Effector memory CD4-positive, alpha-beta T cell (primary cell): Measurements from ENCODE around the gene ERCC1.
"Not testable (repeated sequence)": the region's sequence is repeated elsewhere in the genome, so short reads cannot be mapped to it uniquely, and the experiment has no call there.

Experiments used
- DNase-seq, 3 donors: peaks; one replicate each; pipeline ENCODE4 v3.0.0-alpha.2; 2020
- H3K27ac ChIP-seq: 2 replicates; pipeline ENCODE4 v1.7.0; 2013; ENCODE audit warnings: mild to moderate bottlenecking, low read length, moderate library complexity; ENCODE audit not compliant: insufficient read depth, poor library complexity, severe bottlenecking
- H3K27me3 ChIP-seq: replicated peaks from 2 replicates; pipeline ENCODE4 v1.7.0; 2013; ENCODE audit warnings: mild to moderate bottlenecking, low read length; ENCODE audit not compliant: insufficient read depth, control insufficient read depth, poor library complexity, severe bottlenecking
- H3K36me3 ChIP-seq: 2 replicates; pipeline ENCODE4 v1.7.0; 2013; ENCODE audit warnings: mild to moderate bottlenecking, low read length, moderate library complexity; ENCODE audit not compliant: control insufficient read depth, insufficient read depth
- H3K4me1 ChIP-seq: 2 replicates; pipeline ENCODE4 v1.7.0; 2013; ENCODE audit warnings: low read length, mild to moderate bottlenecking; ENCODE audit not compliant: control insufficient read depth, insufficient read depth, poor library complexity, severe bottlenecking
- H3K4me3 ChIP-seq: 2 replicates; pipeline ENCODE4 v1.7.0; 2013; ENCODE audit warnings: low read length, low read depth, mild to moderate bottlenecking; ENCODE audit not compliant: insufficient read depth, poor library complexity, severe bottlenecking
- H3K9me3 ChIP-seq: 2 replicates; pipeline ENCODE4 v1.7.0; 2013; ENCODE audit warnings: mild to moderate bottlenecking, low read length, moderate library complexity; ENCODE audit not compliant: control insufficient read depth

The ERCC1 gene

GRCh38 chr19:45407585-45407984, 16.1 kb downstream of the ERCC1 start:
- Histone ChIP-seq H3K4me1 (peaks cover 32% of the 10 kb centered on the region), H3K27me3 (peaks cover 14% of the 10 kb centered on the region)
- H3K27ac ChIP-seq, H3K9me3 ChIP-seq, DNase-seq, H3K36me3 ChIP-seq, H3K4me3 ChIP-seq: not testable (repeated sequence)

GRCh38 chr19:45407091-45407375, 16.7 kb downstream of the ERCC1 start:
- Histone ChIP-seq H3K27me3 (peaks cover 14% of the 10 kb centered on the region), H3K27ac (no peak overlapping the region), H3K4me1 (peaks cover 32% of the 10 kb centered on the region), H3K9me3 (no peaks in the 10 kb centered on the region), H3K36me3 (no peaks in the 10 kb centered on the region), H3K4me3 (peak overlapping the region; percentile 80)
- DNase-seq = no peak

GRCh38 chr19:45406226-45407090, 17.3 kb downstream of the ERCC1 start, which contains the start of gene POLR1G:
Gene POLR1G (plus strand): TSS chr19:45406644. CDS start chr19:45406697, 53 bp downstream.
- H3K4me3 ChIP-seq = peak within 1 kb of the TSS; percentile 80
- peaks cover 32% of the 10 kb centered on the region for H3K4me1 ChIP-seq
- H3K27ac ChIP-seq = peak within 1 kb of the TSS; percentile 73
- peak; percentile 46 to 65 (median 57) for DNase-seq
- H3K36me3 ChIP-seq = no peaks in the 10 kb centered on the region
- no peaks in the 10 kb centered on the region for H3K9me3 ChIP-seq
- peaks cover 14% of the 10 kb centered on the region for H3K27me3 ChIP-seq

GRCh38 chr19:45405435-45406225, 18.1 kb downstream of the ERCC1 start:
- Histone ChIP-seq H3K9me3 (no peaks in the 10 kb centered on the region), H3K4me3 (peak overlapping the region; percentile 80), H3K4me1 (peaks cover 32% of the 10 kb centered on the region), H3K27me3 (peaks cover 14% of the 10 kb centered on the region), H3K27ac (peak overlapping the region; percentile 73), H3K36me3 (no peaks in the 10 kb centered on the region)
- peak; percentile 72 to 77 (median 74) for DNase-seq

GRCh38 chr19:45404557-45405434, 18.9 kb downstream of the ERCC1 start, which contains the start of gene PPP1R13L:
Gene PPP1R13L (minus strand): TSS chr19:45405069. CDS start chr19:45398318, 6,751 bp downstream.
- no peaks in the 10 kb centered on the region for H3K9me3 ChIP-seq
- H3K27me3 ChIP-seq = peaks cover 14% of the 10 kb centered on the region
- peak in 2 of 3 donors; percentile 23 to 26 for DNase-seq
- peaks cover 32% of the 10 kb centered on the region for H3K4me1 ChIP-seq
- H3K27ac ChIP-seq = peak within 1 kb of the TSS; percentile 73
- H3K36me3 ChIP-seq = no peaks in the 10 kb centered on the region
- peak within 1 kb of the TSS; percentile 80 for H3K4me3 ChIP-seq

GRCh38 chr19:45403781-45404556, 19.7 kb downstream of the ERCC1 start:
- Histone ChIP-seq H3K27ac (no peak overlapping the region), H3K27me3 (peaks cover 14% of the 10 kb centered on the region), H3K4me3 (peak overlapping the region; percentile 80), H3K9me3 (no peaks in the 10 kb centered on the region), H3K36me3 (no peaks in the 10 kb centered on the region), H3K4me1 (peaks cover 32% of the 10 kb centered on the region)
- peak; percentile 39 to 42 (median 41) for DNase-seq

- Histone ChIP-seq H3K36me3 (no peaks in the 10 kb centered on the region), H3K27ac (no peak overlapping the region), H3K4me1 (peaks cover 38% of the 10 kb centered on the region), H3K27me3 (peaks cover 14% of the 10 kb centered on the region), H3K9me3 (no peaks in the 10 kb centered on the region), H3K4me3 (no peak overlapping the region)
- no peak for DNase-seq
These were observed 20.4 kb downstream of the ERCC1 start for GRCh38 chr19:45403272-45403671.

- peaks cover 14% of the 10 kb centered on the region for H3K27me3 ChIP-seq
- H3K4me1 ChIP-seq = peaks cover 40% of the 10 kb centered on the region
- H3K9me3 ChIP-seq = no peaks in the 10 kb centered on the region
- H3K36me3 ChIP-seq = no peaks in the 10 kb centered on the region
- DNase-seq = no peak
- H3K4me3 ChIP-seq = no peak overlapping the region
- no peak overlapping the region for H3K27ac ChIP-seq
These were observed 21.2 kb downstream of the ERCC1 start for GRCh38 chr19:45402298-45403061.
